HG03175 (cell line): ENCODE measurements around the gene STARD13.

ENCODE experiments used
- ATAC-seq: cut with Tn5 transposase; IDR thresholded peaks from one replicate; pipeline ENCODE4 v1.9.1; 2021; ENCODE audit warnings: mild to moderate bottlenecking, moderate library complexity; ENCODE audit not compliant: unreplicated experiment

STARD13 gene

DNA sequence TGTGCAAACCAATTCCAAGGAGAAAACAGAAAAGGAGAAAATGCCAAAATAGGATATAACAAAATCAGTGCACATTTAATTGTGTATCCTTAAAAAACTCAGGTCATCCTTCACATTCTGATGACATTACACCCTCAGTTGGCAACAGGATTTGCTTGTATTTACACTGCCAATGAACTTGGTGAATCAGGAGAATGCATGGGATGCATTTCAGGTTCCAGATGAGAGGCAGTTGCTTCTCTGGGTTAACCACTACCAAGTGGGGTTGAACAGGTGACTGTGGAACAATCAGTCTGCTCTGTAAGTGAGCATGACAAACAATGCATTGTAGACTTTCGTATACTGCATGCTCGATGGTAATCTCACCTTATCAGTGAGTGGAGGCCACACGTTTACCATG is 79.1 kb downstream of the STARD13 start:
- no peak for ATAC-seq

DNA sequence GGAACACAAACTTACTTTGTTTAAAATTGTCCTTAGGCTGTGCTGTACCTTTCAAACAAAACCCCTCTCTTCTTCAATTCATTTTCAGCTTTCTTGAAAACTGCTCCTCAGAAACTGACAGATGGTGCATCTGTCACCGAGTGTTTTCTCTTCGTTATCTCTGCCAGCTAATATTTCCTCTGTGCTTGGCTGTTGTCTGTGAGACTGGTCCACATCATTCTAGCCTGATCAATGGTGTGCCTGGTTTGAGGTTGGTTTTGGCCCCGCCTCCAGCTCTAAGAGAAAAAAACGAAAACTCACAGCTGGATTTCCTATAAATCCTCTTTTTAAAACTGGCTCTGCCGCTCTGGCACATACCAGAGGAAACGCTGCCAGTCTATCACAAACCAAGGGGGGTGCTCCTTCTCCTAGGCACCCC is 79.7 kb downstream of the STARD13 start:
- peak; percentile 37 for ATAC-seq

DNA sequence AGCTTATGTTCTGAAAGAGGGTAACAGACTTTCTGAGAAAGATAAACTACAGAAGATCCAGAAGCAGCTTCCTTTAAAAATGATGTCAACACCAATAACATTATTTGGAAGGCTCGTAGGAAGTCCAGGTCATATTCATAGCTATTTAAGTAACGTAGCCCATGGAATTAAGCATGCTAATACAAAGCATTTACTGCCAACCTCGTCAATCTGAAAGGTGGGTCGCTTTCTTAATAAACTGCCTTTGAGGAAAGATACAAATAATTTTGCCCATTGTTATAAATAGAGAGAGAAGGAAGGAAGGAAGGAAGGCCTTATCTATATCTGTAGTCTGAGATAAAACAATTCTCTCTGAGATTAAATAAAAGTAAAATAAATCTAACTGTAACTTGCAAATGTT is 80.3 kb downstream of the STARD13 start:
- ATAC-seq = no peak

DNA sequence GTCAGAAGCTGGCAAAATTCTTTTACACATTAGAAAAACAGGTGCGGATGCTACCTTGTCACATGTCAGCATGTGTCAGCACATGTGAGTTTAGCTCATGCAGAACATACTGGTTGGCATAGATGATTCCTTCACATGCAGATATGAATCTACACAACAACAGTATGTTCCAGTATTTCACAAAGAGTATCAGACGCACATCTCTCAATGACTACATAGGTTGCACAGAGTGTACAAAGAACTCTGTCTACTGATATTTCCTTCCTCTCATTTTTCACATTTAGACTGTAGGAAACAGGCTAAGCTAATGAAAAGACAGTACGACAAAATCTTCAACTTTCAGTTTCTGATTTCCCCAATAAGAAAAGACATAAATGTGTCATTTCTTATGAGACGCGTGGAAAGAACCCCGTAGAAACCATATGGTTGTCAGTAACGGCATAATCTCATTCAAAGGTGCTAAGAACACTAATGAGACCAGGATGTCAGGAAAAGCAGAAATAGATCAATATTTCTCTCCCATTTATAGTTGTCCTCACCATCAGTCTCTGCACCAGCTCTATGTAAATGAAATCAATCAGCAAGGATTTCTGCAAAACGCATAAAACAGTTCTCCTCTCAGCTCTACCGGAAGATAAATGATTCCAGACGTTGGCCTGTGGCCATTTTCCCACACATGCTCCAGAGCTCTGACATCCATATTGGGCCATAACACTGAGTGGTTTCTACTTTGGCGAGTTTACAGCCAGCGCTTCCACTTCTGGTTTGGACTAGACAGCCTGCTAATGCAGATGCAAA is 81.2 kb downstream of the STARD13 start:
- peak; percentile 33 for ATAC-seq

DNA sequence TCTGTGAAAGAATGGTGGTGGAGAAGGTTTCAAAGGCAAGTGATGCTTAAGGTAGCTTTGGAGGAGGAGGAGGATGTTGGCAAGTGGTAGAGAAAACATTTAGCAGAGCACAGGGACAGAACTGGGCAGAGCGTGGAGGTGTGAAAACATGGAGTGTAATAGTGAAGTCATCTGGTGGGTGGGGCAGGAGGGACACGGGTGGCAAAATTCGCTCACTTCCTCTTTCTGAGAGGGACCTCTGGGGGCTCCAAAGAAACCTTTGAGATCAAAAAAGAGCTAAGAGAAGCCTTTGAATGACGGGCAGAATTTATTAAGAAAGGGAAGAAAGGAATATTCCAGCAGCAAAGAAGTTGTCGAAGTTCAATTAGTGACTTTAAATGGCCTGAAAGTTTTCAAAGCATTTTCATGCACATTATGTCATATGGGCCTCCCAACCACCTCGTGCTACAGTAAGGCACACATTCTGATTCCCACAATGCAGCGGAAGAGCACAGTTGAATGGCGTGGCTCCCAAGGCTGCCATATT is 82.8 kb downstream of the STARD13 start:
- ATAC-seq = peak; percentile 53

DNA sequence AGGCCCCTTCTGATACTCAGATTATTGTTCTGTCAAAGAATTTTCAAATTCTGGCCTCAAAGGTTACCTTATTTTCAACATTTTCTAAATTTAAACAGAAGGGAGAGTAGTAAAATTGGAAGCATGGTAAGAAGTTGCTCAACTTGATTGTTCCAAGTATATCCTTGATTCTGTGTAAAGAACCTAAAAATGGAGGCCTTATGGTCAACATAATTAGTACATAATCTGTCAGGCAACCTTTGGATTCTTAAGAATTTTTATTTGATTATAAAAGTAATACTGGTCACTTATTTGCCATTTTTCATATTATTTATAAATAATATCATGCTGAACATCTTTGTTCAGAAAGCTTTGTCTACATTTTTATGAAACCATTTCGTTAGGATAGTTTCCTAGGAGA is 83.9 kb downstream of the STARD13 start:
- ATAC-seq = no peak

DNA sequence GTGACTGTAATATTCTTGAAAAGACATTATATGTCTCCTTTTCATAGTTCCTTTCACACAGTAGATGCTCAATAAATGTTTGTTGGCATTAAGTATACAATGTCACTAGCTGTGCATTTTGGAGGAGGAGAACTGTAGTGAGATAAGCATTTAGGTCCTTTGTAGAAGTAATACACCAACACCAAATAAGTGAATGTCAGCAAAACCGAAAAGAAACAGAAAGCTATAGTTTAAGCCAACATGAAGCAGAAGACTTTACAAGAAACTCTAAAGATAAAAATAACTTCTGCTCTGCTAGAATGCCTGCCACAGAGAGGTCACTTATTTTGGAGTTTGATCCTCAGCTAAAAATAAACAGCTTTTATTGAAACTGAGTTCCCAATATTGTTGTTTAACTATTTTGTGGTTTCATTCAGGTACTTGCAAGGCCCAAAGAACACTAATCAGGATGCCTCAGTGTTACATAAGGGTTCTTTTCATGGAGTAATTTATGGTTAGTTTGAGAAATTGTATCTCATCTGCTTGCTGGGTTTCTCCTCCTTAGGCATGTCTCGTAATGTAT is 86.2 kb downstream of the STARD13 start:
- no peak for ATAC-seq

DNA sequence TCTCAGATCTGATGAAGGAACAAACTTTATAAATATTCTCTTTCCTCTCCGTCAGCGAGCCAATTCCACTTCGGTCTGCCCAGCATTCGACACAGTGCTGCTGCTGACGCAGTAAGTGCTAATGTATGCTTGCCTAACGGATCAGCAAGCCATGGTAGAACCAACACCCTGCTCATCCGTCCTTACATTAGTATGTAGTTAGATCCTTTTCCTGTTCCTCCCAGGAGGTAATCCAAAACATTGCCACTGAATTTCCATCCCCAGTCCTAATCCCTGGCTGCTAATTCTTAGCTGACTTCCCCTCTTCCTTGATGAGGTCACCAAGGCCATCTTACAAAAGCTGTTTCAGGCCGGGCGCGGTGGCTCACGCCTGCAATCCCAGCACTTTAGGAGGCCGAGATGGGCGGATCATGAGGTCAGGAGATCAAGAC is 88.0 kb downstream of the STARD13 start:
- no peak for ATAC-seq

DNA sequence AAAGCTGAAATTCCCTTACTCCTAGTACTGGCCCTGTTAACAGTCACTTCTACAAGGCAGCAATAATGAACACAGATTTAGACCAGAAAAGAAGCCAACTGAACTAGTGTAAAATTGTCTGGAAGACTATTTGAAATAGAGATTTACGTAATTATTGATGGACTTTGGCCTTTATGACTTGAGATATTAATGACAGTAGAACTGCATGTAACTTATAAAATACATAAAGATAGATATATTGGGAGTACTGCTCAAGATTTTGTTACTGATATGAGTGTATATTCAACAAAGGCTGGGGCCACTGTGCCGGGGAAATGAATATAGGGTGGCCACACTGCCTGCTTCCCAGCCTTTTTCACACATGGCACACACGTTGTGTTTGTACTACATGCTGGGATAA is 88.8 kb downstream of the STARD13 start:
- ATAC-seq = no peak

DNA sequence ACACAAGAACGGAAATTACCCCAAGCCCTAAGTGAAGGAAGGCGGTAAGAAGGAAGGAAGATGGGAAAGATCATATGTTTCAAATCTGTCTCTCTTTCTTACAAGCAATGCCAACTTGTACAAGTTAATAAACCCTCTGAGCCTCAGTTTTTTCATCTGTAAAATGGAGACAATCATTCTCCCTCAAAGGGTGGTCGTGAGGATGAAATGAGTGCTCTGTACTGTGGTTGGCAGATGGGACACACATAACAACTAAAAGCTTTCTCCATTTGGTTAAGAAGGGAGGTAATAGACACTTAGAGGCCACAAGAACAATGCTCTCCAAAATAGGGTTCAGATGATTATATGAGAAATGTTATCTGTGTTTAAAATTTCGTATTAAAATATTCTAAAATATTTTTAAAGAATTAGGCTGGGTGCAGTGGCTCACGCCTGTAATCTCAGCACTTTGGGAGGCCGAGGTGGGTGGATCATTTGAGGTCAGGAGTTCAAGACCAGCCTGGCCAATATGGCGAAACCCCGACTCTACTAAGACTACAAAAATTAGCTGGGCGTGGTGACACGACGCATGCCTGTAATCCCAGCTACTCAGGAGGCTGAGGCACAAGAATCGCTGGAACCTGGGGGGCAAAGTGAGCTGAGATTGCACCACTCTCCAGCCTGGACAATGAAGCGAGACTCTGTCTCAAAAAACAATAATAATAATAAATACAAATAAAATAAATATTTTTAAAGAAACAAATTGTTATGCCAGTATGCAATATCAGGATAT is 89.7 kb downstream of the STARD13 start:
- ATAC-seq = no peak

DNA sequence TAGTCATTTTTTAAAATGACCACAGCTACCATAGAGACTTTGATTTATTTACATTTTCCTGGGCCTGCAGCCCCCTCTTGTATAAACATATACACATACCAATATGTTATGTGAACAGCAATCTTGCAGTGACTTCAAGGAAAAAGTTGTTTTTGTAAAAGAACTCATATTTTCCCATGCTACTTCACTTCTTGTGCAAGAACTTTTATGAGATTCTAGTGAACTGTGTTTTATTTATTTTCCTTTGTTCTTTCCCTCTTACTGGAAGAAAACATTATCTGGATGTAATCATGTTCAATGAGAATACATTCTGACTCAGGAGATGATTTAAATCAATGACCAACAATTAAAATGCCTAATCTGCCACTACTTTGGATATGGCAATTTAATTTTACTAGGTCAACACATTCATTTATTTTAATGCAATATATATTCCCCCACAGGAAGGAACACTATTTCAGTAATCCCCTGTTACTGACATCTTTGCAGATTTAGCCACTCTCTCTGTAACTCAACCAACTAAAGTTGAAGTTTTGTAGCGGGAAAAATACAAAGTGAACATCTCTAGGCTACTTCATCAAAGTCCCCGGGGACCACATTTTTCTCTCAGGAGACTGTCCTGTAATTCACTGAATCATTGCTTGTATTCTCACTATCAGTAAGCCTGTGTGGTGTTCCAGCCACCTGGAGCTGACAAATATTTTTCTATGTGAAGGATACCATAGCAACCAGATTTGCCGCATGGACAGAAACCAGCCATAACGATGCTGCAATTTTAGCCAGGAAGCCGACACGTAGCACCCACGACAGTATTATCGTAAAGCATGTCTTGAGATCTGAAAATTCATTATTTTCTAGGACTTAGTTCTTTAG is 90.5 kb downstream of the STARD13 start:
- ATAC-seq = peak; percentile 91

DNA sequence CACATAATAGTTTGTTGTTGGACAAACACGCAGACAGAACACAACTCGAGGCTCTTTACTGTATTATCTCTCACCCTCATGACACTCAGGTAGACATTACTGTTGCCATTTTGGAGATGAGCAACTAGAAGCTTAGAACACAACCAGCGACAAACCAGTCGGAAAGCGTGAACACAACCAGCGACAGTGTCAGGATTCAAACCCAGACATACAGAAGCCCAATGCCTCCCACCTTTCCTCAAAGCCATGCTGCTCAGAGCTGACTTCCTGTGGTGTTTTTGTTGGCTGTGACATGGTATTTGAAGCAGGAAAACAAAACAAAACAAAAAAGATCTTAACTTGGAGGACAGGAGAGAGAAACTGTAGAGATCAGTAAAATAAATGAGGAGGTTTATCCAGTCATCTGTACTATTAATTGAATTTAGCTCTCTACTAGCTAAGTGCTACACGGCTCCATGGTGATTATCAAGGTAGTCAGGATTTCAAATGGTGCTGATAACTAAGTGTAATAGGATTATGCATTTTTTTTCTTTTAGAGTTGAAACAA is 92.1 kb downstream of the STARD13 start:
- no peak for ATAC-seq

DNA sequence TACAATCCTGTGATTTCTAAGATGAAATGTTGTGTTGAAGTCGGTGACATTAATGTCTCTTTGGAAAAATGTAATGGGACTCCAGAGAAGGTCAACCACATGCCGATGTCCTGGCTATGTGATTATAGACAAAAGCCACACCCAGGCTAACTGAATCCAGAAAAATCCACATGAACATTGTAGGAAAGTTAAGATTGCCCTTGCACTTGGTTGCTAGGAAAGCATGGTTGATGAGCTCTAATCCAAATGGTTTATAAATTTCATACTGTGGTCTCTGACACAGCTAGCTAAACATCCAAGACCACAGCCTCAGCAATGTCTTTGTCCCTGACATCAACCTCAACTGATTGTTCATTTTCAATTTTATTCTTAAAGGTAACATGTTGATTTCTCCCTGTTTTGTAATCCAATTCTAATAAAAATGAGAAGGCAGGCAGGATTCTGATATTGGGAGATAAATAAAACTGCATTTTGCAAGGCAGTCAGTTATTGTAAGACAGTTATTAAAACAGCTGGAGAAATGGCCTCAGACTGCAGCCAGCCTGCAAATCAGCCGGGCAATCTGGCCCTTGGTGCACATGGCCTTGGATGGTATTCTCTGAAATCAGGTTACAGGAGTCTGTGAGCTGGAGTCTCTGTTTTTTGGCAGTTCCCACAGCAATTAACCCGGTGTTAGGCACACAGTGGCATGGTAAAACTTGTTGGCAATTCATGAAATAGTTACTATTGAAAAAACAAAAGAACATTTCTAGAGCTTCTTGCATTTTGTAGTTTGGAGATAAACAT is 93.9 kb downstream of the STARD13 start:
- ATAC-seq = no peak

DNA sequence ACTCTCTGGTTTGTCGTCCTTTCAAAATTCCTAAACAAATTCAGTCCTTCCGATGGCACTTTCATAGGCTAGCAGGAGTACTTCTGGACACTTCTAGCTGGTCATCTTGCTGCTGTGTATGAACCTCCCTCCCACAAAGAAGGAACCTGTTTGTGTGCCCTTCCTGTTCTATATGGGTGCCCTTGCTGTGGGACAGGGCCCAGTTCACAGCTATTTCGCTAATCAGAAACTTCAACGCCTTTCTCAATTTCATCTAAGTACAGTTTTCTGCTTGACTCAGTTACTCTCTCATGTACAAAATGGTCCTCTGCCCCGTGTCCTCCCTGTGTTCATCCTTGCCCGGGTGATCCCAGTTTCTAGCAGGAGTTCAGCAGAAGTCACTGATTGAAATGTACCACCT is 96.1 kb downstream of the STARD13 start:
- no peak for ATAC-seq

DNA sequence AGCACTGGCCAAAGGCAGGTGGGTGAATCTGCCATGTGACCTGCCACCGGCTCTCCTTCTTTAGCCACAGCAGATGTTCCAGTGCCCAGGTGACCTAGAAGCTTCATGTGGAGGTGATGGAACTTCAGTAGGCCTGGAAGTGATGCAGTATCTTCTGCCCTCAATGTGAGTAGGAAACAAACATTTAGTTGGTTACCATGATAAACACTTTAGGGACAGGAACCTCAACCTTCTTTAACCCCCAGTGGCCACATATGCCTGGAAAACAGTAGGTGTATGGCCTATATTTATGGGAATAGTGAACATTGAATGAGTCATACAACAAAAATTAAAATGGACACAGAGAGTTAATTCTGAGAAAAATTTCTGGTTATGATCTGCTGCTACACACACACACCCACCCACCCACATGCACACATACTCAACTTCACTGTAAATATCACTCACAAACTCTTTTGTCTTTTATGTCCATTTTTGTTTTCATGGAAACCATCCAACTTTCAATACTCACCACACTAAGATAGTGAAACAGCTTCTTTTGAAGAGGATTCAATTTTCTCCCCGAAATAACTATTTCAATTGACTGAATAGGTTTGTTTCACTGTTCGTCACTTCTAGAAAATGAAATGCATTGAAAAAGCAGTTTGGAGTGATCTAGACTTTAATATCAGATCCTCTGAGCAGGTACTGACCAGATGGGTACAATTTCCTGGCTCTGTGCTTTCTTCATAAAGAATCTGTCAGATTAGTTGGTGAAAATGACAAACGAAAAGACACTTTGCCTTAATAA is 97.3 kb downstream of the STARD13 start:
- peak; percentile 53 for ATAC-seq

DNA sequence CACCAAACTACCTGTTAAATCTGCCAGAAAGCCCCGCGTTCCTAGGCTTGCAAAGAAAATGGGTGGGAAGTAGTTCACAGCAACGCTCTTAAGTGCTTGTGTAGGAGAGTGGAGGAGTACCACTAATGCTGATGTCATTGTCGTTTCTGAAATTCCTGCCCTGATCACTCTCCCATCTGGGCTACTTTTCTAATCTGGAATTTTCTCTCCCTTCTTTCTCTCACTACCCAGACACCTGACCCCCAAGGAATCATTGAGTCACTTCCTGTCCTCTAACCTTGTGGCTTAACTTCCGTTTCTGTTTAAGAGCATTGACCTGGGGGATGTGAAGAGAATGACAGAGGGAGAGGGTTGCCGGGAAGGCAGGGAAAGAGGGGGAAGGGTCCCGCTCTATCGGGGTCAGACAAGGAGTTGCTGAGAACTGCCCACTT is 98.7 kb downstream of the STARD13 start:
- ATAC-seq = no peak

DNA sequence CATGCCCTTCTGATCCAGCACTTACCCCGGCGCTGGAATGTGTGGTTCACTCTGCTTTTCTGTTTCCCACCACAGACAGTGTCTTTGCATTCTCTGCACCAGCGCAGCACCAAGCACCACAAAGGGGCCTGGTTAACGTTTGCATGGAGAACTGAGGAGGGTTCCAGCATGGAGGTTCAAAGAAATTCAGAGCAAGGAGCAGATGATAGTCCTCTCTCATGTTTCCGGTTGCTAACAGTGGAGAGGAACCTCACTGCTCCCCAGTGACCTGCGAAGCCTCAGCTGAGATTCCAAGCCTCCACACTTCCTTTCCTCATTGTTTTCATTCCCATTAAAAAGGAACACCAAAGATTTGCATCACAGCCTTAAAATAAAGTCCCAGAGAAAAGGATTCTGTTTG is 99.7 kb downstream of the STARD13 start:
- ATAC-seq = no peak

DNA sequence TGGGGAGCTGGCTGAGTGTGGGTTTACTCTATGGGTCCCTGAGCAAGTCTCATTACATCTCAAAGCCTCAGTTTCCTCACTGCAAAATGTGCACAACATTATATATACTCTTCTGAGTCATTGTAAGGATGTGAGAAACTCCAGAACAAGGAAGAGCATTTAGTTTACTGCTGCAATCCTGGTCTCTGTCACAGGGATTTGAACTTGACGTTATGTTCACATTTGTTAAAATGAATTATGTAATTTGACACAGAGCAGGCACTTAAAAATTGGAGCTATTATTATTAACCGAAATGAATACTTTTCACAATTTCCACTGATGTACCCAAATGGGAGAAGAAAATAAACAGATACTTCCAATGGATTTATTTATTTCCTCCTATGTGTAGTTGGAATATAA is 101.0 kb downstream of the STARD13 start:
- no peak for ATAC-seq

DNA sequence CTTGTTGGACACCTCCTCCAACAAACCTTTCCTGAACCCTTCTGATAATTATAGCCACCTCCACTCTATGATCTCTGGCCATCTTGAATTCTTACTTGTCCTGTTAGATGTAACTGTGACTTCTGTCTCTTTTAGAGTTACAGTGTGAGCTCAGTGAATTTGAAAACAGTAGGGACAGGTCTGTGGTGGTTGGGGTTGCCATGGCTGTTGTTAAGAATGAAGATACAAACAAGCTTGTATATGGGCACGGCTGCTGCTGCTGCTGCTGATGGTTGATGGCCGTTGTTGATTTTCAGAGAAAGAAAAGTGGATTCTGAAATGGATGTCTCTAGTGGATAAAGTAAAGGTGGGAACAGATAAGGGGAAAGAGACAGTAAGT is 101.5 kb downstream of the STARD13 start:
- ATAC-seq = no peak
